Hypothalamus (tissue), 51 donors: ENCODE measurements around the gene OR56A1.

ENCODE experiments used
- DNase-seq, 51 donors: peaks; one replicate each; lab custom pipeline; 2025; lab: John Stamatoyannopoulos, UW

The OR56A1 gene

DNA sequence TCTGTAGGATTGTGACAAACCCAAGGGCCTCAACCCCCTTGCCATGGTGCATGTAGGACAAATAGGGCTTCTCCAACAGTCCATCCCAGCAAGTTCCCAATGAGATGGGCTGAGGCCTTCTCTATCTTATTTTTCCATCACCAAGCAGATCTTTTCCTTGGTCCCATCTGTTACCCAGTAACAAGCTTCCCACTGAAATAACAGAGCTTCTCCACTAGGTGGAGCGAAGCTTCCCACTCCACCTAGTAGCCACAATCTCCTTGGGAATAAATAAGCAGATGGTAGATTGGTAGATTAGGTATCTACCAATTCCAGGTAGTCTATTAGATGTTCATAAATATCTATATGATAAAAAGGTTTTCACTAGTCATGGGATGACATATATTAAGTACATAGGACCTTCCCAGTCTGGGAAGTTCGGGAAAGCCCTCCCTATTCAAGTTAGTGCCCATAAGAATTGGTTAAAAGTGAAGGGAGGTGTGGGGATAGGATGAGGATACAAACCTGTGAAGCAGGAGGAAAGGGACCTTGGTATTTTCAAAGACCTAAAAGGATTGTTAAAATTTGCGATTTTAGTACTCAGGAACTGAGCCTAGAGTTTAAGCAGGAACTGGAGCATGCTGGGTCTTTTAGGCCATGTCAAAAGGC, 37.8 kb downstream of the OR56A1 start:
- DNase-seq = no peak

DNA sequence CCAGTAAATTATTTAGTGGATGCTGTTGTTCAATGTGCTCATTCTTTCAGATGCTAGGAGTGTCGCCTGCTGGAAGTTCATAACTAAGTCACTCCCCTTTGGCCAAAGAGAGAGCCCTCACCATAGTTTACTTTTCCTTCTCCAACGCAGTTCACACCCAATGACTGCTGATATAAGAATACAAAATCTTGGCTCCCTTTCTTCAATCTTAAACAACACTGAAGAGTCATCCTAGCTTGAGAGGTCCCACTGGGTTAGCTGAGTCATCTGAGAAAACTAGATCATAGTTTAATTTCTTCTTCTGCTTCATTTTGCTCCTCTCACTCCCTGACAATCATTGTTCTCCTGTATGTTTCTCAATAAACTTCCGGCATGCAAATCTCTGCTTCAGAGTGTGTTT, 38.4 kb downstream of the OR56A1 start:
- no peak for DNase-seq

DNA sequence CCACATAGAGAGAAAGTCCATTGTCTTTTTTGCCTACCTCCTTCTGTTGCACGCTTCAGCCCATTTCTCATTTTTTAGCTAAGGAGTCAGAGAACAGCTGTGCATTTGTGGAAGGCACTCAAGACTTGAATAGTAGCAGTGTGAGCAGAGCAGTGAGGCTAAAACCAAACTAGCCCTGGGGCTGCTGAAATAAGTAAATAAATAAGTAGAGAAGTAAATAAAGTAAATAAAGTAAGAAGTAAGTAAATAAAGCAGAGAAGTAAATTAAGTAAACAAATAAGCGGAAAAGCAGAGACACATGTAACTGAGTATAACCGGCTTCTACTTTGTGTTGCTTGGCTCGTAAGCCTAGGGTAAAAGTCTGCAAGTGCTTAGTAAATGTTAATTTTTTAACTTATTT, 41.4 kb downstream of the OR56A1 start:
- no peak for DNase-seq

DNA sequence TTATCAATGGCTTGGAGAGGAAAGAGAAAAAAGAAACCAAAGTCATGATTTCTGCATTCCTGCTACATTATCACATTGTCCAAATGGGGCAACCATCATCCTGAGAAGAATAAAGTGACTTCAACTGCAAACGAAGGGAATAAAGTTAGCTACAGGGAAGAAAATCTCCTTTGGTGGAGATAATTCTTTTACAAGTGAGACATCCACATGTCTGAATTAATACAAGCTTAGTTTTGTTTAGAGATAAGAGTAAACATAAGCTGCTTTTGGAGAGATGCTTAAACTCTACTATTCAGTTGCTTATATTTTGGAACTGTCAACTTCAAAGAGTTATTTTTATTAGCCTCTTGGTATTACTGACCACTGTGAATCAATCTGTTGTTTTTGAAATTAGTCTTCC, 43.7 kb downstream of the OR56A1 start, which contains the start of gene OR52L1:
OR52L1 (minus strand) TSS at position 101 of the 400 bp plus-strand sequence; CDS start at position 46, 55 bp downstream.
- DNase-seq = no peak

DNA sequence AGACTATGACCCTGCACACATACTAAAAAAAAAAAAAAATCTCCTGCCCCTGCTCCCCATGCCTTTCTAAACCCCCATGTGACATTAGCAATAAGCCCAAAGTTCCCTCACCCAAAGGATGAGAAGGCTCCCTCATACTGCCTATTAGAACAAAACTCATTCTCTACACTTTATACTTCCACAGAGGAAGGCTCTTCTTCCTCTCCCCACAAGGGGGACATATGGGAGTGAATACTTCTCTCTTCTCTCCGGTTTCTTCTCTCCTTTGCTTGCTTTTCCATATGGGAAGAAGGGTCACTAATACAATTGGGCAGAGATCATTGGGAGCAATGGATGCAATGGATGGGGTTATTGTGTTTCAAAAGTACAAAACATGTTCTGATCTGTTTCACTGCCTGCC, 47.1 kb downstream of the OR56A1 start:
- no peak for DNase-seq

DNA sequence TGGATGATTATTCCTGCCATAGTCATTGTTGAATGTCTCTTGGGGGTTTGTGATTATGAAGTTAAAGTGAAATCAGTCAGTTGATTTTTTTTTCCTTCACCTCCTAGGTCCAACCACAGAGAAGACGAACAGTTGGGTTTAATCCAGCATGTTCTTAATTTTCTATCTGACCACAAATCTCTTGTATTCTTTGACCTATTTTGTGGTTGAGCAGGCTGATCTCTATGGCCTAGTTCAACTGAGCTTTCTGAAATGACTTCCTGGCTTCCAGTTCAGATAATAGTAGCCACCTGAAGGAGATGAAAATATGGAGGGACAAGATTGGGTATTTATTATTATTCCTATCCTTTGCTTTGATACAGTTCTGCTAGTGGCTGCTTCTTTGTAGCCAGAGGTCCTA, 57.0 kb downstream of the OR56A1 start:
- no peak for DNase-seq
